ENCODE measurements around the gene B9D1. TPM values are rescaled to one million over a fixed set of nuclear protein-coding genes. Genes with fewer than 3 reads are reported as not detected.
A peak's percentile ranks its signal among the peaks of the same experiment; 100 is the strongest.

Gene B9D1
- 15.3 TPM for polyA plus RNA-seq (2012; ENCODE audit: low read depth, missing spikeins)

- FAIRE-seq (peak; percentile 100), DNase-seq (ENCODE audit: insufficient read length, low spot score) (peak; percentile 98)
- TF ChIP-seq PAX5 (IDR thresholded peaks at IDR 0.05; ENCODE audit: insufficient read depth, low read length, severe bottlenecking) (no peak), SPI1 (IDR thresholded peaks at IDR 0.05; ENCODE audit: low read depth, low read length) (no peak), POU2F2 (IDR thresholded peaks at IDR 0.05; ENCODE audit: low read depth, low read length) (no peak), POLR2A (IDR thresholded peaks at IDR 0.05; ENCODE audit: low read depth, low read length) (no peak), POLR2AphosphoS5 (IDR thresholded peaks at IDR 0.05; ENCODE audit: low read depth, low read length) (no peak)
These were observed at the start of gene B9D1 for GRCh38 chr17:19362277-19363113. Gene B9D1 (minus strand): TSS chr17:19362723. CDS start chr17:19362569, 154 bp downstream.

- FAIRE-seq (no peak), DNase-seq (ENCODE audit: insufficient read length, low spot score) (no peak)
- no peak for TF ChIP-seq SPI1 (IDR thresholded peaks at IDR 0.05; ENCODE audit: low read depth, low read length)
These were observed 49.1 kb upstream of the B9D1 start for GRCh38 chr17:19411631-19412030.

GRCh38 chr17:19410875-19411620 lies 48.5 kb upstream of the B9D1 start, which contains the start of gene RNF112:
Gene RNF112 (plus strand): TSS chr17:19411232. CDS start chr17:19411409, 177 bp downstream.
- TF ChIP-seq SPI1 (IDR thresholded peaks at IDR 0.05; ENCODE audit: low read depth, low read length) (no peak), POU2F2 (IDR thresholded peaks at IDR 0.05; ENCODE audit: low read depth, low read length) (no peak), TAF1 (IDR thresholded peaks at IDR 0.05; ENCODE audit: low read depth, low read length) (no peak), PAX5 (IDR thresholded peaks at IDR 0.05; ENCODE audit: insufficient read depth, low read length, severe bottlenecking) (no peak), POLR2AphosphoS5 (IDR thresholded peaks at IDR 0.05; ENCODE audit: low read depth, low read length) (no peak), POLR2A (IDR thresholded peaks at IDR 0.05; ENCODE audit: low read depth, low read length) (no peak)
- no peak for FAIRE-seq
- no peak for DNase-seq (ENCODE audit: insufficient read length, low spot score)

GRCh38 chr17:19410091-19410490 lies 47.6 kb upstream of the B9D1 start:
- no peak for TF ChIP-seq POU2F2 (IDR thresholded peaks at IDR 0.05; ENCODE audit: low read depth, low read length)
- TF ChIP-seq POLR2A (IDR thresholded peaks at IDR 0.05; ENCODE audit: low read depth, low read length): no peak
- no peak for TF ChIP-seq POLR2AphosphoS5 (IDR thresholded peaks at IDR 0.05; ENCODE audit: low read depth, low read length)
- no peak for TF ChIP-seq TAF1 (IDR thresholded peaks at IDR 0.05; ENCODE audit: low read depth, low read length)
- no peak for TF ChIP-seq SPI1 (IDR thresholded peaks at IDR 0.05; ENCODE audit: low read depth, low read length)
- TF ChIP-seq PAX5 (IDR thresholded peaks at IDR 0.05; ENCODE audit: insufficient read depth, low read length, severe bottlenecking): no peak
- FAIRE-seq (no peak), DNase-seq (ENCODE audit: insufficient read length, low spot score) (no peak)

GRCh38 chr17:19409509-19409908 lies 47.0 kb upstream of the B9D1 start:
- DNase-seq (ENCODE audit: insufficient read length, low spot score): no peak
- no peak for FAIRE-seq
- no peak for TF ChIP-seq TAF1 (IDR thresholded peaks at IDR 0.05; ENCODE audit: low read depth, low read length)
- TF ChIP-seq PAX5 (IDR thresholded peaks at IDR 0.05; ENCODE audit: insufficient read depth, low read length, severe bottlenecking): no peak

- DNase-seq (ENCODE audit: insufficient read length, low spot score) (no peak), FAIRE-seq (no peak)
- no peak for TF ChIP-seq POU2F2 (IDR thresholded peaks at IDR 0.05; ENCODE audit: low read depth, low read length)
- TF ChIP-seq PAX5 (IDR thresholded peaks at IDR 0.05; ENCODE audit: insufficient read depth, low read length, severe bottlenecking): no peak
- TF ChIP-seq POLR2AphosphoS5 (IDR thresholded peaks at IDR 0.05; ENCODE audit: low read depth, low read length): no peak
- TF ChIP-seq TAF1 (IDR thresholded peaks at IDR 0.05; ENCODE audit: low read depth, low read length): no peak
- no peak for TF ChIP-seq POLR2A (IDR thresholded peaks at IDR 0.05; ENCODE audit: low read depth, low read length)
- TF ChIP-seq SPI1 (IDR thresholded peaks at IDR 0.05; ENCODE audit: low read depth, low read length): no peak
These were observed 46.5 kb upstream of the B9D1 start for GRCh38 chr17:19409066-19409465.

- no peak for FAIRE-seq
- no peak for DNase-seq (ENCODE audit: insufficient read length, low spot score)
- TF ChIP-seq POLR2A (IDR thresholded peaks at IDR 0.05; ENCODE audit: low read depth, low read length): no peak
- TF ChIP-seq PAX5 (IDR thresholded peaks at IDR 0.05; ENCODE audit: insufficient read depth, low read length, severe bottlenecking): no peak
- TF ChIP-seq POU2F2 (IDR thresholded peaks at IDR 0.05; ENCODE audit: low read depth, low read length): no peak
- TF ChIP-seq TAF1 (IDR thresholded peaks at IDR 0.05; ENCODE audit: low read depth, low read length): no peak
- no peak for TF ChIP-seq SPI1 (IDR thresholded peaks at IDR 0.05; ENCODE audit: low read depth, low read length)
- TF ChIP-seq POLR2AphosphoS5 (IDR thresholded peaks at IDR 0.05; ENCODE audit: low read depth, low read length): no peak
These were observed 45.8 kb upstream of the B9D1 start for GRCh38 chr17:19408346-19408710.

GRCh38 chr17:19407601-19408345 lies 45.2 kb upstream of the B9D1 start:
- FAIRE-seq (no peak), DNase-seq (ENCODE audit: insufficient read length, low spot score) (no peak)
- TF ChIP-seq POLR2AphosphoS5 (IDR thresholded peaks at IDR 0.05; ENCODE audit: low read depth, low read length) (no peak), POU2F2 (IDR thresholded peaks at IDR 0.05; ENCODE audit: low read depth, low read length) (no peak), POLR2A (IDR thresholded peaks at IDR 0.05; ENCODE audit: low read depth, low read length) (no peak), TAF1 (IDR thresholded peaks at IDR 0.05; ENCODE audit: low read depth, low read length) (no peak), SPI1 (IDR thresholded peaks at IDR 0.05; ENCODE audit: low read depth, low read length) (no peak), PAX5 (IDR thresholded peaks at IDR 0.05; ENCODE audit: insufficient read depth, low read length, severe bottlenecking) (no peak)

GRCh38 chr17:19405114-19405513 lies 42.6 kb upstream of the B9D1 start:
- no peak for DNase-seq (ENCODE audit: insufficient read length, low spot score)
- no peak for FAIRE-seq
- TF ChIP-seq POU2F2 (IDR thresholded peaks at IDR 0.05; ENCODE audit: low read depth, low read length) (no peak), PAX5 (IDR thresholded peaks at IDR 0.05; ENCODE audit: insufficient read depth, low read length, severe bottlenecking) (no peak), POLR2AphosphoS5 (IDR thresholded peaks at IDR 0.05; ENCODE audit: low read depth, low read length) (no peak)
